ENCODE data around the gene SLC10A1.
"Not testable (repeated sequence)": the region's sequence is repeated elsewhere in the genome, so short reads cannot be mapped to it uniquely, and the experiment has no call there.

The SLC10A1 gene

GRCh38 chr14:69796797-69797500 lies at the start of gene SLC10A1:
SLC10A1 (minus strand) TSS chr14:69797241; CDS start chr14:69797155, 86 bp downstream.
- DNase-seq = no peak

DNA sequence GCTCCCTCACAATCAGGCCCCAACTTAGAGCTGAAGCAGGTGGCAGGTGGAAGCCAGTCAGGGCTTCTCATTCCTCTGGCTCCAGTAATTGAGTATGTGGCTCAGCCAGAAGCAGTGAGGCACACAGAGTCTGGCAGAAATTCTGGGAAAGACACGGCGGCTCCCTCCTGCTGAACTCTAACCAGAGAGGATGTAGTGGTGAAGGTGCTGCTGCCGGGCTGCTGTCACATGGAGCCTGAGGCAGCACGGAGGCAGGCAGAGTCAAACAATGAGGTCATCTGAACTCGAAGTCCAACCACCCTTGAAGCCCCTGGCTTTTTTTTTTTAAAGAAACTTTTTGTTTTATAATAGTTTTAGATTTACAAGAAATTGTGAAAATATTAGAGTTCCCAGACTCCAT lies 48.7 kb upstream of the SLC10A1 start:
- no peak for DNase-seq

DNA sequence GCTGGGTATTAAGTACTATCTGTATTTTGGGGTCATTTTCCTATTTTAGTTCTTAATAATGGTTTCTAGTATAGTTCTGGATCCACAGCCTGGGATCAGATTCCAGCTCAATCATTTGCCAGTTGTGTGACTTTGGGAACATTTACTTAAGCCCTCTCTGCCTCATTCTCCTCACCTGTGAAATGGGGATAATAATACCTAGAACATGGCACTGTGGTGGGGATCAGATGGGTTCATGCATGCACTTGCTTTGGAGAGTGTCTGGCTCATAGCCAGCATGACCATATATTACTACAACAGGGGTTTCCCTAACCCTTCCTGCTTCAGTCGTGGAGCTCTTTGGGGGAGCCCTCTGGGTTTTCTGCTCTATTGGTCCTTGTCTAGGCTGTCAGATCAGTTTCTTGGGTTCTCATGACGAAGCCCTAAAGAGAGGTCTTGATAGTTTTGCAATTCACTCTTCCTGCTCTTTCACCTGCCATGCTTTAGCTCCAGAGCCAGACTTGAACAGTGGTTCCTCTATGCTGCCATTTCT lies 48.1 kb upstream of the SLC10A1 start:
- DNase-seq = no peak

DNA sequence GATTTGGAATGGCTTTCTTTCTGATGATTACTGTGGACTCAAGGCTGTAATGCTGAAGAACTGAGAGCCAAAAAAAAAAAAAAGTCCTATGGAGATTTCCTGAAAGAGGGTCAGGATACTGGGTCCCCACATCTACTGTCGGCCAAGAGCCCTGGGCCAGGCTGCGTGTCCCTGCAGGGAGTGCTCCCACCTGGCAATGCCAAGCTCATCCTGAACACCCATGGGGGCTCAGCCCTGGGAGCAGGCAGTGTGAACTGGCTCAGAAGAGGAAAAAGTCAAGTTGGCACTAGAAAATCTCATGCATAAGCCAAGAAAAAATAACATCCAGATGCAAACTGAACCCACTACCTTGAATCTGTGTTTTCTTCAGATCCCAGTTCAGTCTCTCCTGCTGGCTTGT lies 47.1 kb upstream of the SLC10A1 start:
- DNase-seq = no peak

DNA sequence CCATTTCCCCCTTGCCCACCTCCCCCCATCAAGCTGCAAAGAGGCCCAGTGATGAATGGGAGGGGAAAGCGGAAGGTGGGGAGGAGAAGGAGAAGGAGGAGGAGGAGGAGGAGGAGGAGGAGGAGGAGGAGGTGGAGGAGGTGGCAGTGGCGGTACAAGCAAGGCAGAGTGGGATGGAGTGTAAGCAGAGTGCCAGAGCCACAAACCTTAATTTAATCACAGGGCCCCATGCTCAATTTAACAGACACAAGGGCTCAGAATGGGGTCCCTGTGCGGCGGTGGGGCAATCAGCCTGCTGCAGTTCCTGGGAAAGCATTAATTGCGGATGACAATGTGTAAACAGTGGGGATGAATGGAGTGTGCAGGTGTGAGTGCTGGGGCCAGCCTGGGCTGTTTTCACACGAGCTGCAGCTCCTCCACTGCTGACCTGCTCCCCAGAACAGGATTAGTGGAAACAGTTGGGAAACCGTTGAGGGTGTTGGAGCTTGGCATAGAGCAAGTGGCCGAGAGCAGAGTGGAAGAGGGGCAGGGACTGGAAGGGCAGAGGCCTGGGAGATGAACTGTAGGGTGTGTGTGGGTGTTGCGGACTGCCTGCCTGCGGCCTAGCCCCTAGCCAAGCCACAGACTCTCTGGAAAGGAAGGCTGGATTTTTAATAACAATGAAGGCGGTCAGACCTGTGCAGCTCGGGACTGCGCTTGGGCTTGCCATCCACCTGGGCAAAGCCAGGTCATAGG lies 45.8 kb upstream of the SLC10A1 start:
- DNase-seq = no peak

DNA sequence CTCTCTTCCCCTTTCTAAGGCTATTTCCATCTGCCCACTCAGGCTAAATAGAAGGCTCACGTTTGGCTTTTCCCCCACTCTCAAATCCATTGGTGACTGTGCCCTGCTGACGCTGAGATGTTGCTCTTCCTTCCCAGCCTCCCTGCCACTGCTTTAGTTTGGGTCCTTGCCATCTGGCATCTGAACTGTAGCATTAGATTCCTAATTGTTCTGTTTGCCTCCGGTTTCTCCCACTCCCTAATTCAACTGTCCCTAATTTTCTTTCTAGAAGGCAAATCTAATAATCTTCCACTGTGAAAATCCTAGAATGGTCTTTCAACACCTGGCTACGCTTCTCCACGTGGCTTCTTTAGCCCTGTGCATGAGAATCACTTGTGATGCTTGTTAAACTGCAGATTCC lies 44.6 kb upstream of the SLC10A1 start:
- DNase-seq = no peak

- no peak for DNase-seq
Measured at GRCh38 chr14:69839661-69840060, 42.6 kb upstream of the SLC10A1 start.

DNA sequence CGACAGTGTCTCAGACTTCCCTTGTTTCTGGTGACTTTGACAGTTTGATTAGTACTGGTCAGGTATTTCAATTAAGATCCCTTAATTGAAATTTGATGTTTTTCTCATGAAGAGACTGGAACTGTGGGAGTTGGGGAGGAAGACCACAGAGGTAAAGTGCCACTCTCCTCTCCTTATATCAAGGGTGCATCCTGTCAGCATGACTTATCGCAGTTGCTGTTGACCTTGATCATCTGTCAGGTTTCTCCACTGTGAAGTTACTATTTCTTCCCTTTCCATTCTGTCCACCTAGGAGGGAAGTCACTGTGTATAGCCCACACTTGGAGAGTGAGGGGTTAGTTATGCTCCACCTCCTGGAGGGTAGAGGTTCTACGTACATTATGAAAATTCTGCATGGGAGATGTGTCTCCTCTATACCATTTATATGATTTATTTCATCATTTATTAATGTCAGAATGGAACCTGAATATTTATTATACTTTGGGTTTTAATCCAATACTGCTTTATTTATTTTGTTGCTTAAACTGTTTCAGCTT lies 41.9 kb upstream of the SLC10A1 start:
- DNase-seq = no peak

GRCh38 chr14:69828879-69829278 lies 31.8 kb upstream of the SLC10A1 start:
- DNase-seq = no peak

- DNase-seq = no peak
Measured at GRCh38 chr14:69828354-69828753, 31.3 kb upstream of the SLC10A1 start.

DNA sequence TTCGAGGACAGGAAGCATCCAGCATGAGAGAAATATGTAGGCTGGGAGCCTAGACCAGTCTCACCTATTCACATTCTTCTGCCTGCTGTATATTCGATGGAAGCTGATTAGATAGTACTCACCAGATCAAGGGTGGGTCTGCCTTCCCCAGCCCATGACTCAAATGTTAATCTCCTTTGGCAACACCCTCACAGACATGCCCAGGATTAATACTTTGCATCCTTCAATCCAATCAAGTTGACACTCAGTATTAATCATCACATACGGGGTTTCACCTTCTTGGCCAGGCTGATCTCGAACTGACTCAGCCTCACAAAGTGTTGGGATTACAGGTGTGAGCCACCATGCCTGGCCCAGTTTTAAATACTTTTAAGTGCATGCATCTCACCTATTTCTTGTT lies 30.5 kb upstream of the SLC10A1 start:
- no peak for DNase-seq

DNA sequence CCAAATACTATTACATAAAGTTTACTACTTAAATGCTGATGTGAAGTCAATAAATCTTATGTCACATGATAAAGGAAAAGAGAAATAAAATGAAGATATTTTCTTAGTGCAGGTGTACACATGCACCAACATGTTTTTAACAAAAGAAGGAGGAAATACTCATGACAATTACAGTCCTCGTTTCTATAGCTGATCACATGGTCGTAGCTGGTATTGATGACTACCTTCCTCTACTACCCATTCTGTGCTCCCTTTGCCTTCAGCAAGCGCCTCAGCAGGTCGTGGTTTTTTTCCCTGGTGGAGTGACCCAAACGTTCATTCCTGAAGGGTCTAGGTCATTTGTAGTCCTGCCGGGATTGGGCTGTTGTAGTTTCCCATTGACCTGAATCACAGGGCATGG lies 25.4 kb upstream of the SLC10A1 start:
- no peak for DNase-seq

DNA sequence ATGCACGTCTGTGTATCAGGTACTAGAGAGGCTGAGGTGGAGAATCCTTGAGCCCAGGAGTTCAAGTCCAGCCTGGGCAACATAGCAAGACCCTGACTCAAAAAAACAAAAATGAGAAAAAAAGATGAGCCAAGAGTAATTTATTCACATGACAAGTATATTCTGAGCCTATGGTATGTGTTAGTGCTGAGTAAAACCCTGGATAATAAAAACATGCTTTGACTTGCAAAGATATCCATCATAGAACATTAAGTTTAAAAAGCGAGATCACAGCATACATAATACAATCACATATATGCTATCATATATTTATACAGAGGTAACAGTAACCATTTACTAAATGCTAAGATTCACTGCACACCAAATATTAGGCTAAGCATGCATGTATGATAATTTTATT lies 23.9 kb upstream of the SLC10A1 start:
- no peak for DNase-seq

DNA sequence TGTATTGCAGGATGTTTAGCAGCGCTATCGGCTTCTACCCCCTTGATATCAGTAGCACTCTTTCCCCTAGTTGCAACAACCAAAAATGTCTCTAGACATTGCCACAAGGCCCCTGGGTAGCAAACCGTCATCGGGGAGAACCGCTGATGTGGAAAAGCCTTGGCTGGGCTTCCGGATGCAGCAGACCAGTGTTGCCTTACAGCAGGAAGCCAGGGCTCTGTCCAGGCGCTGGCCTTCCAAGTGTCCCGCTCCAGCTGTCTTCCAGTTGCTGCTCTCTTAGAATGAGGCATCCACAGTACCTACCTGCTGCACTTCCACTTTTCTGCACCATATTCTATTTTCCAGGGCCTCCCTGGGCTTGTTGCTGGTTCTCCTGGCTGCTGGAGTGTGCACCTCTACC lies 22.6 kb upstream of the SLC10A1 start:
- no peak for DNase-seq

DNA sequence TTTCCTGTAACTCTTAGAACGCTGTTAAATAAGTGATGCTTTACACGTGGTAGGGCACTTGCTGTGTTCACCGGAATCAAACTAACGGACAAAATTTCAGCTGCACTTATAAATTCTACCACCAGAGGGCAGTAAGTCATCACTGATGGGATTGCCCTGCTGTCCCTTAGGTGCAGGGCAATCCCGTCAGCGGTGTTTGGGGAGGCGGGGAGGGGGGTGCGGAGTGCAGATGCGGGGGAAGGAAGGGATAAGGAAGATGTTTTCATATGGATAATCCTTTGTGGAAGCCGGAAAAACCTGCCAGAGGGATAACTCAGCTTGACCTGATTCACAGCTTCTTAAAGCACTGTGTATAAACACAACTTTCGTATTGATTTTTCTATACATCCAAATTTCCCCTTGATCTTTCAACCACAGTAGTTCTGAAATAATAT lies 21.7 kb upstream of the SLC10A1 start:
- peak; percentile 49 for DNase-seq

GRCh38 chr14:69816216-69816615 lies 19.2 kb upstream of the SLC10A1 start:
- no peak for DNase-seq

- no peak for DNase-seq
Measured at GRCh38 chr14:69815556-69815955, 18.5 kb upstream of the SLC10A1 start.

DNA sequence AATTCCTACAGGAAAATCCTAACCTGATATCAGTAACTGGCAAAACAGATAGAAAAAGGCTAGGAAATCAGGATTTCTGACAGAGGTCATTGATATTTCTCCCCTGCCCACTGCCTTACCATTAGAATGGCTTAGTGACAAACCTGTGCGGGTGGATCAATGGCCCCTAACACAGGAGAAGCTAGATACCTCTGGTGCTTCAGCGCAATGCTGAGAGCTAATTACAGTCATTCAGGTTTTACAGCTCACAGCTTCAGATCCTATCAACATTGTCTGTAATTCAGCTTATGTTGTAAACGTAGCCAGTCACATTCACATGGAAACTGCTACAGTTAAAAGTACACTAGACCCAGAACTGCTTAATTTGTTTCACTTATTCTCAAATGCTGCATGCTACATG lies 17.4 kb upstream of the SLC10A1 start:
- DNase-seq = no peak

DNA sequence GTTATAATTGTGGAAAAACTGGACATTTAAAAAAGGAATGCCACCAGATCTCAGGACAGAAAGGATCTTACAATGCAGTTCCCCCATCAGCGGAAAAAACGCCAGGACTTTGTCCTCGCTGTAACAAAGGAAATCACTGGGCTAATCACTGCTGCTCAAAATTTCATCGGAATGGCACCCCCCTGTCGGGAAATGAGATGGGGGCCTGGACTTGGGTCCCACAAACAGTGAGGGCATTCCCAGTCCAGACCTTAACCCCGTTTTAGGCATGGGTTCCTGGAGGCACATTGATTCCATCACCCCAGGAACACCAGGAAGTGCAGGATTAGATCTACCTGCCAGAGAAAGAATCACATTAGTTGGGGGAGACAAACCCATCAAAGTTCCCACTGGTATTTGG lies 16.3 kb upstream of the SLC10A1 start:
- DNase-seq = not testable (repeated sequence)

DNA sequence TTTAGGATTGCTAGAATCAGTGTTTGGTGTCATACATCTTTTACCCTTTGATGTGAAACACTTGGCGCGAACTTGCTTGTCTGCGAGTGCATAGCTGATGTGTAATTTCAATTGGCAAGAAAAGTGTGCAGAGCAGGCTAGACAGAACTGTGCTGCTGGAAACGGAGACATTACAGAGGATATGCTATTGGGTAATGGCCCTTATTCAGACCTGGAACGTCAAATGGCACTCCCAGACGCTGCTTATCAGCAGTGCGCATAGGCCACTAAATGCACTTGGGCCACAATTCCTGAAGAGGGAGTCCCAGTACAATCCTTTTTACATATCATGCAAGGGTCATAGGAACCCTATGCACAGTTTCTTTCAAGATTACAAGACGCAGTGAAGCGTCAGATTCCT lies 15.7 kb upstream of the SLC10A1 start:
- DNase-seq = no peak

DNA sequence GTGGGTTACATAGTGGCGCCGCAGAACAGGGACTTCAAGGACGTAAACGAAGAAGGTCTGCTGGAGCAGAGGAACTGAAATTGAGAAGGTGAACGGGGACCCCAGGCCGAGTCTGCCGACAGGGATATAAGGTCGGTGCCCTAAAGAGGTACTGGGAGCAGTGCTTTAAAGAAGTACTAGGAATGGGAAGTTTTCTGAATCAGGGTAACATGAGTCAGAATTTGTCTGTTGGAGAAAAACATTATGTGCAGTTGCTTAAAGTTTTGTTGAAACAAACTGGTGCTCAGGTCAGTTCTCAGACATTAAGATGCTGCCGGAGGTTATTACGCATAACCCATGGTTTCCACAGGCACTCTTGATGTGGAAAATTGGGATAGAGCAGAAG lies 14.8 kb upstream of the SLC10A1 start:
- DNase-seq = no peak

- DNase-seq = no peak
Measured at GRCh38 chr14:69811227-69811867, 14.3 kb upstream of the SLC10A1 start.
